Endodermal cell (in vitro differentiated cells): ENCODE measurements around the gene CHST14. TPM values are rescaled to one million over a fixed set of nuclear protein-coding genes. Genes with fewer than 3 reads are reported as not detected.

Source experiments
- DNase-seq: peaks from one replicate; pipeline ENCODE4 v3.0.0-alpha.2; 2017
- H3K27ac ChIP-seq: 2 replicates; pipeline ENCODE4 v1.5.1; 2013; ENCODE audit warnings: mild to moderate bottlenecking, low read depth, low read length, moderate library complexity
- H3K27me3 ChIP-seq: 2 replicates; pipeline ENCODE4 v1.6.1; 2013; ENCODE audit warnings: mild to moderate bottlenecking, low read length, moderate library complexity; ENCODE audit not compliant: insufficient read depth, control insufficient read depth, poor library complexity, severe bottlenecking
- H3K36me3 ChIP-seq: 2 replicates; pipeline ENCODE4 v1.7.0; 2013; ENCODE audit warnings: mild to moderate bottlenecking, low read length, moderate library complexity; ENCODE audit not compliant: control insufficient read depth, insufficient read depth
- H3K4me1 ChIP-seq: one replicate; pipeline ENCODE4 v1.7.0; 2013; ENCODE audit warnings: low read length; ENCODE audit not compliant: control insufficient read depth, insufficient read depth
- H3K4me3 ChIP-seq: 2 replicates; pipeline ENCODE4 v1.5.1; 2013; ENCODE audit warnings: mild to moderate bottlenecking, low read length, moderate library complexity
- H3K9ac ChIP-seq: 2 replicates; pipeline ENCODE4 v1.6.1; 2013; ENCODE audit warnings: mild to moderate bottlenecking, low read length, moderate library complexity; ENCODE audit not compliant: poor library complexity, severe bottlenecking; ENCODE audit errors: extremely low read depth
- H3K9me3 ChIP-seq: 2 replicates; pipeline ENCODE4 v1.6.1; 2013; ENCODE audit warnings: mild to moderate bottlenecking, low read length, moderate library complexity; ENCODE audit not compliant: control insufficient read depth
- H3K27ac Mint-ChIP-seq: 2 replicates; pipeline ENCODE4 v1.8.0; 2020; ENCODE audit warnings: mixed read lengths
- H3K27me3 Mint-ChIP-seq: 2 replicates; pipeline ENCODE4 v1.8.0; 2021; ENCODE audit warnings: mild to moderate bottlenecking, mixed read lengths; ENCODE audit not compliant: insufficient read depth
- H3K36me3 Mint-ChIP-seq: 2 replicates; pipeline ENCODE4 v1.8.0; 2020; ENCODE audit warnings: low read depth, mixed read lengths
- H3K4me1 Mint-ChIP-seq: 2 replicates; pipeline ENCODE4 v1.8.0; 2020; ENCODE audit warnings: mixed read lengths
- H3K4me3 Mint-ChIP-seq: 2 replicates; pipeline ENCODE4 v1.8.0; 2020; ENCODE audit warnings: mild to moderate bottlenecking, moderate library complexity, mixed read lengths
- H3K9me3 Mint-ChIP-seq: 2 replicates; pipeline ENCODE4 v1.8.0; 2020; ENCODE audit warnings: mild to moderate bottlenecking, mixed read lengths
- WGBS, 2 experiments: methylation state at CpG; one replicate each; pipeline versions ENCODE4 v1.1.5 to v1.1.7; 2013; ENCODE audit warnings: missing lambda C conversion rate in 2 of 2, mixed read lengths in 1 of 2; ENCODE audit not compliant: insufficient coverage in 1 of 2, insufficient read length in 1 of 2; 5-methylcytosine and 5-hydroxymethylcytosine counted together
- long read RNA-seq, 4 experiments: library from polyadenylated mRNA in 2 of 4; library from RNA in 1 of 4; library from capped mRNA in 1 of 4; stranded (forward) in 3 of 4; unstranded in 1 of 4; transcript quantifications; one replicate each; pipeline ENCODE4 v2.0.0, GENCODE V29; 2020 to 2021; ENCODE audit warnings: inconsistent platforms in 1 of 4
- polyA plus RNA-seq, 2 experiments: library from polyadenylated mRNA; stranded (reverse); fragments of 50-300 nt; gene quantifications; one replicate each; pipeline ENCODE4 v1.2.3, GENCODE V29; 2013
- total RNA-seq, 2 donors: library from RNA; stranded (reverse); fragmentation: NEBNext Ultra II Directional in 1 of 2; extraction: Animal tissue kit (Norgen Biotek cat#: 25700) in 1 of 2; gene quantifications; 2 replicates in 1 of 2; 3 replicates in 1 of 2; pipeline ENCODE4 v1.2.1, GENCODE V29; 2021
- TF ChIP-seq, protein P1 (sequence below): fragments of 200-600 bp; sonication (generic); conservative IDR thresholded peaks from 2 replicates; pipeline ENCODE4 v1.5.0; 2021; ENCODE audit warnings: antibody characterized with exemption, mild to moderate bottlenecking

CHST14 gene, protein sequence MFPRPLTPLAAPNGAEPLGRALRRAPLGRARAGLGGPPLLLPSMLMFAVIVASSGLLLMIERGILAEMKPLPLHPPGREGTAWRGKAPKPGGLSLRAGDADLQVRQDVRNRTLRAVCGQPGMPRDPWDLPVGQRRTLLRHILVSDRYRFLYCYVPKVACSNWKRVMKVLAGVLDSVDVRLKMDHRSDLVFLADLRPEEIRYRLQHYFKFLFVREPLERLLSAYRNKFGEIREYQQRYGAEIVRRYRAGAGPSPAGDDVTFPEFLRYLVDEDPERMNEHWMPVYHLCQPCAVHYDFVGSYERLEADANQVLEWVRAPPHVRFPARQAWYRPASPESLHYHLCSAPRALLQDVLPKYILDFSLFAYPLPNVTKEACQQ
- total RNA-seq, result 10 to 100 TPM; 33.7 to 43.0 TPM
- 28.5 TPM for polyA plus RNA-seq (2013, experiment 1 of 2)
- 27.1 TPM for polyA plus RNA-seq (2013, experiment 2 of 2)
- long read RNA-seq, experiment 1, transcript CHST14-201 (1 exons, 3,574 nt), result major isoform, 31 of 31 reads
- long read RNA-seq, experiment 1, partial matches to known transcripts, result 0 of 31 reads
- long read RNA-seq, experiment 1, other reads (novel, unspliced or antisense), result 0 of 31 reads
- long read RNA-seq, experiment 2, transcript CHST14-201 (1 exons, 3,574 nt), result major isoform, 41 of 41 reads
- long read RNA-seq, experiment 2, partial matches to known transcripts, result 0 of 41 reads
- long read RNA-seq, experiment 2, other reads (novel, unspliced or antisense), result 0 of 41 reads
- long read RNA-seq, experiment 3, transcript CHST14-201 (1 exons, 3,574 nt), result major isoform, 9 of 9 reads
- long read RNA-seq, experiment 3, partial matches to known transcripts, result 0 of 9 reads
- long read RNA-seq, experiment 3, other reads (novel, unspliced or antisense), result 0 of 9 reads
- long read RNA-seq, experiment 4, transcript CHST14-201 (1 exons, 3,574 nt), result major isoform, 44 of 44 reads
- long read RNA-seq, experiment 4, partial matches to known transcripts, result 0 of 44 reads
- long read RNA-seq, experiment 4, other reads (novel, unspliced or antisense), result 0 of 44 reads

DNA sequence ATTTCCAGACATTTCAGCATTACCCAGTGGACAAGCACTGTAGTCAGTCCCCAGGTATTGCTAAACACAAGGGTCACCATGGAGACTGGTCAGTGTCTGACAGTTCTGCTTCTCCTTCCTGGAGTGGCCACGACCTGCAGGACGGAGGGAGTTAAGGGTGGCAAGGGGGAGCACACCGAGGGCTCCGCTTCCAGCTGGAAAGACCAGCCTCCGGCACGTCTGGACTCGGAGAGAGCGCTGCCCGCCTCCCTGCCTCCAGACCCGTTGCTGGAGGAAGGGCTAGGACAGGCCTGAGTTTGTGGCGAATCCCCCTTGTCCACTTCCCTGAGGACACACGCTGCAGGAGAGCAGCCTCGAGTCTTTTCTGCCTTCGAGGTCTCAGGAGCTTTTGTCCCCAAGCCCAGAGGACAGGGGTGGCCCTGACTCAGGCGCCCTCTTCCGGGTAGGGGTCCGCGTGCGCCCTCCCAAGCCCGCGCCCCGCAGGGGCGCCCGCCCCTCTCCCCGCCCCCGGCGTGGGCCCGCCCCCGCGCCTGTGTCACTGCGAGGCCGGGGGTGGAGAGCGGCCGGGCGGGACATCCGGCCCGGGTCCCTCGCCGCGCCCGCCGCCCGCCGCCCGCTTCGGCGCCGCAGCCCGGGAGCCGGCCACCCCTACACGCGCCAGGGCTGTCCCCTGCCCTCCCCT lies at the start of gene CHST14:
TSS of gene CHST14 (plus strand) at position 562 of the 682 bp plus-strand sequence. CDS start 230 bp downstream, outside the sequence.
- WGBS, 2 experiments, result 6 to 16% methylated on average over 10 to 49 of the region's 52 CpGs
- Mint-ChIP-seq H3K4me1 (peaks cover 15% of the 10 kb centered on the region), H3K27me3 (no peaks in the 10 kb centered on the region), H3K36me3 (peaks cover 17% of the 10 kb centered on the region), H3K27ac (peak within 1 kb of the TSS; percentile 86), H3K9me3 (no peaks in the 10 kb centered on the region), H3K4me3 (peak within 1 kb of the TSS; percentile 73)
- TF ChIP-seq, protein P1, sequence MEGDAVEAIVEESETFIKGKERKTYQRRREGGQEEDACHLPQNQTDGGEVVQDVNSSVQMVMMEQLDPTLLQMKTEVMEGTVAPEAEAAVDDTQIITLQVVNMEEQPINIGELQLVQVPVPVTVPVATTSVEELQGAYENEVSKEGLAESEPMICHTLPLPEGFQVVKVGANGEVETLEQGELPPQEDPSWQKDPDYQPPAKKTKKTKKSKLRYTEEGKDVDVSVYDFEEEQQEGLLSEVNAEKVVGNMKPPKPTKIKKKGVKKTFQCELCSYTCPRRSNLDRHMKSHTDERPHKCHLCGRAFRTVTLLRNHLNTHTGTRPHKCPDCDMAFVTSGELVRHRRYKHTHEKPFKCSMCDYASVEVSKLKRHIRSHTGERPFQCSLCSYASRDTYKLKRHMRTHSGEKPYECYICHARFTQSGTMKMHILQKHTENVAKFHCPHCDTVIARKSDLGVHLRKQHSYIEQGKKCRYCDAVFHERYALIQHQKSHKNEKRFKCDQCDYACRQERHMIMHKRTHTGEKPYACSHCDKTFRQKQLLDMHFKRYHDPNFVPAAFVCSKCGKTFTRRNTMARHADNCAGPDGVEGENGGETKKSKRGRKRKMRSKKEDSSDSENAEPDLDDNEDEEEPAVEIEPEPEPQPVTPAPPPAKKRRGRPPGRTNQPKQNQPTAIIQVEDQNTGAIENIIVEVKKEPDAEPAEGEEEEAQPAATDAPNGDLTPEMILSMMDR, result peak; percentile 34
- peak within 1 kb of the TSS; percentile 88 for H3K4me3 ChIP-seq
- H3K4me1 ChIP-seq, result peaks cover 10% of the 10 kb centered on the region
- DNase-seq, result peak; percentile 87
- H3K9me3 ChIP-seq, result no peaks in the 10 kb centered on the region
- H3K9ac ChIP-seq, result peak within 1 kb of the TSS; percentile 64
- peaks cover 10% of the 10 kb centered on the region for H3K36me3 ChIP-seq
- peak within 1 kb of the TSS; percentile 61 for H3K27ac ChIP-seq
- no peaks in the 10 kb centered on the region for H3K27me3 ChIP-seq

DNA sequence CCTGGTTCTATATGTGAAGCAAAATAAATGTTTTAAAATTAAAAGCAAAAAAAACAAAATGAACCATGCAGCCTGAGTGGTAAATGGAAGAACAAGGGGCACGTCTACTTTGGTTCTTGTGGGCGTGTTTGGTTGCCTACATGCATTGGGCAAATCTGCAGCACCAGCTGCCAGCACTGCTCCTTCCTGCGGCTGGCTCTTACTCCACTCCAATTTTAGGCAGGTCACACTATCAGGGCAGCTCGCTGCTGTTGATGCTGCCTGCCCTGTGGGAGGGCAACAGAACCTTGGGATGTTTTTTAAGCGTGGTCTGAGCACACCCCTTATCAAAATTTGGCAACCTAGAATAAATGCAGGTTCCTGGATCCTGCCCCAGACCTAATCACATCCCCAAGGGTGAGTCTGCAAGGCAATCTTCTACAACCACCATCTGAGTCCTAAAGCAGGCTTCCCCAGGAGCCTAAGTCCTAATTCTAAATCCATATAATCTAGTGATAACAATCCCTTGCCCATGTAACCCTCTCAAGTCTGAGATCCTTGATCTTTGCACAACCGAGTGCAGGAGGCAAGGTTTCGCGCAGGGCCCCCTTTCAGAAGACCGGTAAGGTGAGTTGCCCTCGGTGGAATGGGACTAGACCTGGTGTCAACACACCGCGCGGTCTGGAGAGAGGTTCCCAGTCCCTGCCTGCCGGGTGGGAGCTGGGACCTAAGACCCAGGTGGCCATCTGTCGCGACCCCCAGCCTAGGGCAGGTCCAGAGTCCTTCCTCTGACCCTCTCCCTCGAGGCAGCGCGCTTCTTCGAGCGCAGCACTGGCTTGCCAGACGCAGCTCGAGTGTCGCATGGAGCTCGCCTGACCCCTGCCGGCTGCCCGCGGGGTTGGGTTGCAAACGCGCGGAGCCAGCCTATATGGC lies 49.3 kb upstream of the CHST14 start:
- Mint-ChIP-seq H3K36me3 (peaks cover 20% of the 10 kb centered on the region), H3K4me3 (no peak overlapping the region), H3K27me3 (peaks cover 6% of the 10 kb centered on the region), H3K4me1 (peaks cover 6% of the 10 kb centered on the region), H3K27ac (no peak overlapping the region), H3K9me3 (no peaks in the 10 kb centered on the region)
- 19 to 30% methylated on average over 18 to 31 of the region's 31 CpGs for WGBS, 2 experiments
- no peaks in the 10 kb centered on the region for H3K9me3 ChIP-seq
- no peak overlapping the region for H3K27ac ChIP-seq
- peak; percentile 95 for DNase-seq
- H3K36me3 ChIP-seq, result peaks cover 13% of the 10 kb centered on the region
- H3K4me1 ChIP-seq, result peaks cover 6% of the 10 kb centered on the region
- no peak overlapping the region for H3K4me3 ChIP-seq
- H3K9ac ChIP-seq, result no peak overlapping the region
- H3K27me3 ChIP-seq, result no peaks in the 10 kb centered on the region
- TF ChIP-seq, protein P1, result peak; percentile 93
